PC-9 (cell line): ENCODE data around the gene SEC31A. TPM values are rescaled to one million over a fixed set of nuclear protein-coding genes. Genes with fewer than 3 reads are reported as not detected.
A peak's percentile ranks its signal among the peaks of the same experiment; 100 is the strongest.

Source experiments
- Bru-seq: library from RNA; stranded (reverse); fragments of 400-500 nt; gene quantifications from one replicate; lab custom pipeline; 2021; lab: Mats Ljungman, UMichigan
- BruChase-seq, 2 experiments: library from RNA; stranded (reverse); fragments of 400-500 nt; gene quantifications; one replicate each; lab custom pipeline; 2021; lab: Mats Ljungman, UMichigan
- BruUV-seq: library from RNA; stranded (reverse); fragments of 400-500 nt; replicated peaks from 2 replicates; lab custom pipeline; 2021; lab: Mats Ljungman, UMichigan
- CTCF ChIA-PET: fragments of 300-600 bp; sonication (Branson Sonifier 250); formaldehyde crosslinking; loops from one replicate; lab custom pipeline; 2022; ENCODE audit warnings: antibody characterized with exemption; lab: Charles Lee
- POLR2A ChIA-PET: fragments of 300-600 bp; sonication (Branson Sonifier 250); formaldehyde crosslinking; loops from one replicate; lab custom pipeline; 2022; ENCODE audit warnings: antibody characterized with exemption; ENCODE audit not compliant: unreplicated experiment; lab: Charles Lee
- DNase-seq, 2 experiments: peaks; one replicate each; pipeline versions ENCODE4 v3.0.0 to v3.0.0-alpha.2; 2015 to 2022; ENCODE audit warnings: mixed read lengths in 1 of 2
- H2AFZ ChIP-seq: fragments of 200-600 bp; sonication (generic); 2 replicates; pipeline ENCODE4 v1.8.1; 2017; ENCODE audit warnings: antibody characterized with exemption
- H3F3A ChIP-seq: fragments of 200-600 bp; sonication (generic); 2 replicates; pipeline ENCODE4 v1.8.1; 2017; ENCODE audit warnings: antibody characterized with exemption, mild to moderate bottlenecking, low read depth; ENCODE audit not compliant: insufficient read depth
- H3K27ac ChIP-seq: fragments of 200-600 bp; sonication (generic); 2 replicates; pipeline ENCODE4 v1.6.1; 2016; ENCODE audit warnings: mixed run types
- H3K27me3 ChIP-seq: fragments of 200-600 bp; sonication (generic); 2 replicates; pipeline ENCODE4 v1.6.1; 2016; ENCODE audit warnings: low read depth, mixed run types; ENCODE audit not compliant: insufficient read depth
- H3K36me3 ChIP-seq: fragments of 200-600 bp; sonication (generic); 2 replicates; pipeline ENCODE4 v1.6.1; 2016; ENCODE audit warnings: low read depth, mixed run types
- H3K4me1 ChIP-seq: fragments of 200-600 bp; sonication (generic); replicated peaks from 2 replicates; pipeline ENCODE4 v1.6.1; 2016; ENCODE audit warnings: mixed run types; ENCODE audit not compliant: insufficient read depth
- H3K4me2 ChIP-seq: fragments of 200-600 bp; sonication (generic); 2 replicates; pipeline ENCODE4 v1.6.1; 2017; ENCODE audit warnings: mixed run types
- H3K4me3 ChIP-seq: fragments of 200-600 bp; sonication (generic); 2 replicates; pipeline ENCODE4 v1.6.1; 2016; ENCODE audit warnings: mixed run types
- H3K79me2 ChIP-seq: fragments of 200-600 bp; sonication (generic); 2 replicates; pipeline ENCODE4 v1.6.1; 2017; ENCODE audit warnings: low read depth, mixed run types
- H3K9me2 ChIP-seq: fragments of 200-600 bp; sonication (generic); 2 replicates; pipeline ENCODE4 v1.8.1; 2017; ENCODE audit warnings: mild to moderate bottlenecking; ENCODE audit not compliant: insufficient read depth
- H3K9me3 ChIP-seq: fragments of 200-600 bp; sonication (generic); 2 replicates; pipeline ENCODE4 v1.8.1; 2016; ENCODE audit warnings: low read depth; ENCODE audit not compliant: insufficient read depth
- H4K20me1 ChIP-seq: fragments of 200-600 bp; sonication (generic); 2 replicates; pipeline ENCODE4 v1.8.1; 2017; ENCODE audit not compliant: insufficient read depth
- EZH2 ChIP-seq: fragments of 200-600 bp; sonication (generic); IDR thresholded peaks from 2 replicates; pipeline ENCODE4 v1.8.0; 2017; ENCODE audit warnings: antibody characterized with exemption, low read depth
- intact Hi-C: fragments of 100-400 bp; cut with micrococcal nuclease; formaldehyde crosslinking; loops from one replicate; pipeline ENCODE4 v1.10.0; 2022; ENCODE audit not compliant: unreplicated experiment
- long read RNA-seq: library from polyadenylated mRNA; stranded (forward); transcript quantifications from one replicate; pipeline ENCODE4 v2.0.0, GENCODE V29; 2022
- total RNA-seq: library from RNA; stranded (reverse); gene quantifications from 2 replicates; pipeline ENCODE4 v1.2.3, GENCODE V29; 2021
- TF ChIP-seq, protein P1 (sequence below): fragments of 200-600 bp; sonication (generic); conservative IDR thresholded peaks from 2 replicates; pipeline ENCODE4 v1.6.1; 2017; ENCODE audit warnings: mixed run types, antibody characterized with exemption, mild to moderate bottlenecking, moderate library complexity

The SEC31A gene, protein sequence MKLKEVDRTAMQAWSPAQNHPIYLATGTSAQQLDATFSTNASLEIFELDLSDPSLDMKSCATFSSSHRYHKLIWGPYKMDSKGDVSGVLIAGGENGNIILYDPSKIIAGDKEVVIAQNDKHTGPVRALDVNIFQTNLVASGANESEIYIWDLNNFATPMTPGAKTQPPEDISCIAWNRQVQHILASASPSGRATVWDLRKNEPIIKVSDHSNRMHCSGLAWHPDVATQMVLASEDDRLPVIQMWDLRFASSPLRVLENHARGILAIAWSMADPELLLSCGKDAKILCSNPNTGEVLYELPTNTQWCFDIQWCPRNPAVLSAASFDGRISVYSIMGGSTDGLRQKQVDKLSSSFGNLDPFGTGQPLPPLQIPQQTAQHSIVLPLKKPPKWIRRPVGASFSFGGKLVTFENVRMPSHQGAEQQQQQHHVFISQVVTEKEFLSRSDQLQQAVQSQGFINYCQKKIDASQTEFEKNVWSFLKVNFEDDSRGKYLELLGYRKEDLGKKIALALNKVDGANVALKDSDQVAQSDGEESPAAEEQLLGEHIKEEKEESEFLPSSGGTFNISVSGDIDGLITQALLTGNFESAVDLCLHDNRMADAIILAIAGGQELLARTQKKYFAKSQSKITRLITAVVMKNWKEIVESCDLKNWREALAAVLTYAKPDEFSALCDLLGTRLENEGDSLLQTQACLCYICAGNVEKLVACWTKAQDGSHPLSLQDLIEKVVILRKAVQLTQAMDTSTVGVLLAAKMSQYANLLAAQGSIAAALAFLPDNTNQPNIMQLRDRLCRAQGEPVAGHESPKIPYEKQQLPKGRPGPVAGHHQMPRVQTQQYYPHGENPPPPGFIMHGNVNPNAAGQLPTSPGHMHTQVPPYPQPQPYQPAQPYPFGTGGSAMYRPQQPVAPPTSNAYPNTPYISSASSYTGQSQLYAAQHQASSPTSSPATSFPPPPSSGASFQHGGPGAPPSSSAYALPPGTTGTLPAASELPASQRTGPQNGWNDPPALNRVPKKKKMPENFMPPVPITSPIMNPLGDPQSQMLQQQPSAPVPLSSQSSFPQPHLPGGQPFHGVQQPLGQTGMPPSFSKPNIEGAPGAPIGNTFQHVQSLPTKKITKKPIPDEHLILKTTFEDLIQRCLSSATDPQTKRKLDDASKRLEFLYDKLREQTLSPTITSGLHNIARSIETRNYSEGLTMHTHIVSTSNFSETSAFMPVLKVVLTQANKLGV
- total RNA-seq (69.0 and 95.5 TPM in 2 replicates), Bru-seq, nascent RNA (percentile 89 among the genes with signal in this experiment), BruChase-seq, experiment 1, labeled RNA remaining after a 2-hour chase (percentile 94 among the genes with signal in this experiment), BruChase-seq, experiment 2, labeled RNA remaining after a 6-hour chase (percentile 87 among the genes with signal in this experiment)
- long read RNA-seq, full-length matches to known transcripts: 42 of 87 reads
- long read RNA-seq, partial matches to known transcripts: 14 of 87 reads
- long read RNA-seq, other reads (novel, unspliced or antisense): 31 of 87 reads

DNA sequence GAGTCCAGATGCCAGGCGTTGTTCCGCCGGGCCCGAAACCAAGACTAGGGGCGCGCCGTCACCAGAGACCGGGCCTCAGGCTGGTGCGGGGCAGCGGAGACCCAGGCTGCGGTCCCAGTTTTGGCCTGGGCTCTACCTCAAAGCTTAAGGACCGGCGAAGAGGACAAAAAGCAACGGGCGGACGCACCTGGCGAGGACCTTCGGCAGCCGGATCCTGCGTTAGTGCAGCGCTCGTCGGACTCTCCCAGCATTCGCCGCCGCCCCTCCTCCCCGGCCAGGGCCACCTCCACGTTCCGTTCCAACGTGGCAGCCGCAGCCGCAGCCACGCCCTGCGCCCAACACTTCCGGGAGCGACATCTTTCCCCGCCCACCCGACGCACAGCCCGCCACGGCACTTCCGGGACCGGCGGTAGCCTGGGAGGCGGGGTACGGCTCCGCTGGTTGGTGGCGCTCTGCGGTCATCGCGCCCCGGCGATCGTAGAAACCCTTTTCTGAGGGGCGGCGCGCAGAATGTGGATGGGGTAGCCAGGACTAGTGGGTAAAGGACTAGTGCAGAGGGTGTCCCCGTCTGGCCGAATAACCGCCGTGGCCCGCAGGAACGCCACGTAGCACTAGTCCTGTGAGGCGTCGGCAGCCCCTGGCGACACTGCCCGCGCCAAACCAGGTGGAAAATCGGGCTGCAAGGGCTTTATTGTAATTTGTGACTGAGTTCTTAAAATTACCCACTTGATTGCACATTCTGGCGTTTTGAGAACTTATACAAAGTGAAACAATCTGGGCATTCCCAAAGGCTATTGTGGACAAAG, at the start of gene SEC31A:
SEC31A (minus strand) TSS at position 253 of the 806 bp plus-strand sequence. CDS start 9,217 bp downstream, outside the sequence.
- H3K4me1 ChIP-seq: peaks cover 18% of the 10 kb centered on the region; the same call in 1 of the 2 replicates
- DNase-seq: peak; percentile 80 to 91
- peak within 1 kb of the TSS; percentile 84 for H2AFZ ChIP-seq
- H3K9me2 ChIP-seq: no peaks in the 10 kb centered on the region
- peaks cover 60% of the 10 kb centered on the region for H3K79me2 ChIP-seq
- H3K27me3 ChIP-seq: no peaks in the 10 kb centered on the region
- POLR2A ChIA-PET: interaction anchor here (0.9 to 1.4 kb wide), 2 partner anchors 11 to 14 kb away, joined by 4 to 7 read pairs; no protein-coding TSS in a partner anchor
- peak within 1 kb of the TSS; percentile 93 for H3K4me2 ChIP-seq
- BruUV-seq: no TSS peak
- H3K36me3 ChIP-seq: peaks cover 18% of the 10 kb centered on the region
- TF ChIP-seq EZH2: no peak
- H3K4me3 ChIP-seq: peak within 1 kb of the TSS; percentile 98
- intact Hi-C loops: loop anchor here (1.0 to 10.0 kb wide), 2 partner anchors 8 to 516 kb away; partner anchors contain the start of gene HNRNPD
- CTCF ChIA-PET: no interaction called here
- H3K9me3 ChIP-seq: no peaks in the 10 kb centered on the region
- H3K27ac ChIP-seq: peak within 1 kb of the TSS; percentile 93
- peaks cover 14% of the 10 kb centered on the region for H4K20me1 ChIP-seq
- H3F3A ChIP-seq: peaks cover 47% of the 10 kb centered on the region

DNA sequence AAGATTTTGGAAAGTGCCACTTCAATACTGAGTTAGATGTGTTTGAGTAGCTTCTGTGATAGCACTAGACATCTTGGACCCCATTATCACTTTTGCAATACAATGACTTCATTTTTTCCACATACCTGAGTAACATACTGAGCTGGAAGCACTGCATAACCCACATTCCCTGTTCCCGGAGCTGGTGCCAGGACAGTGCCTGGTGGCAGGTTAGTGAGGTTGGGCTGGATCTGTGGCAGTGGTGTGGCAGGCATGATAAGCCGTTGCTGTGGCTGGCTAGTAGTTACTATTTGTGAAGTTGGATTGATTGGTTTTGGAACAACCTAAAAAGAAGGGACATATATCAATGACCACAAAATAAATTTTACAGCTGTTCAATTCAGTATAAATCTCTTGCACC, 48.5 kb upstream of the SEC31A start:
- no peak overlapping the region for H3K27ac ChIP-seq
- H3K9me3 ChIP-seq: no peaks in the 10 kb centered on the region
- no peaks in the 10 kb centered on the region for H3K9me2 ChIP-seq
- no peaks in the 10 kb centered on the region for H3K36me3 ChIP-seq
- ChIA-PET POLR2A (no interaction called here), CTCF (no interaction called here)
- no peak overlapping the region for H2AFZ ChIP-seq
- no peaks in the 10 kb centered on the region for H3K27me3 ChIP-seq
- intact Hi-C loops: no loop called here
- TF ChIP-seq, protein P1, sequence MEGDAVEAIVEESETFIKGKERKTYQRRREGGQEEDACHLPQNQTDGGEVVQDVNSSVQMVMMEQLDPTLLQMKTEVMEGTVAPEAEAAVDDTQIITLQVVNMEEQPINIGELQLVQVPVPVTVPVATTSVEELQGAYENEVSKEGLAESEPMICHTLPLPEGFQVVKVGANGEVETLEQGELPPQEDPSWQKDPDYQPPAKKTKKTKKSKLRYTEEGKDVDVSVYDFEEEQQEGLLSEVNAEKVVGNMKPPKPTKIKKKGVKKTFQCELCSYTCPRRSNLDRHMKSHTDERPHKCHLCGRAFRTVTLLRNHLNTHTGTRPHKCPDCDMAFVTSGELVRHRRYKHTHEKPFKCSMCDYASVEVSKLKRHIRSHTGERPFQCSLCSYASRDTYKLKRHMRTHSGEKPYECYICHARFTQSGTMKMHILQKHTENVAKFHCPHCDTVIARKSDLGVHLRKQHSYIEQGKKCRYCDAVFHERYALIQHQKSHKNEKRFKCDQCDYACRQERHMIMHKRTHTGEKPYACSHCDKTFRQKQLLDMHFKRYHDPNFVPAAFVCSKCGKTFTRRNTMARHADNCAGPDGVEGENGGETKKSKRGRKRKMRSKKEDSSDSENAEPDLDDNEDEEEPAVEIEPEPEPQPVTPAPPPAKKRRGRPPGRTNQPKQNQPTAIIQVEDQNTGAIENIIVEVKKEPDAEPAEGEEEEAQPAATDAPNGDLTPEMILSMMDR: no peak
- no peak for TF ChIP-seq EZH2
- H3K4me1 ChIP-seq: no peaks in the 10 kb centered on the region
- no peak overlapping the region for H3K4me3 ChIP-seq
- H3K4me2 ChIP-seq: no peak overlapping the region
- H3F3A ChIP-seq: no peaks in the 10 kb centered on the region
- DNase-seq: no peak
- BruUV-seq: no TSS peak
- no peaks in the 10 kb centered on the region for H3K79me2 ChIP-seq
- H4K20me1 ChIP-seq: no peaks in the 10 kb centered on the region

DNA sequence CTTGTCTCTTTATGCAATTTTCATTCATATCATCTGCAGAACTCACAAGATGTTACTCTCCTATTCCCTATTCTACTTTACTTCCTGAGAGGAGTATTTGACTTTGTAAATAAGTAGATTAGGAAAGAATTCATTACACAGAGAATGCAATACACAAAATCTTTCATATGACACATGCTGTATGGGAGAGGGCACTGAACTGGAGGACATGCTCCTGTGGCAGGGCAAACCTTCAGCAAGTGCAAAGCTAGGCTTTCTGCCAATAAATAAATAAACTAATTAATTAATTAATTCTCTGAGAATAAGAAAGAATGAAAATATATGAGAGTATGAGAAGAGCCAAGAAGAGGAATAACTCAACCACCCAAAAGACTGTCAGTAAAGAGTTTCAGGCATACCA, 43.5 kb upstream of the SEC31A start:
- no peak for DNase-seq
- H3K4me2 ChIP-seq: no peak overlapping the region
- H3F3A ChIP-seq: no peaks in the 10 kb centered on the region
- no peak for TF ChIP-seq EZH2
- TF ChIP-seq, protein P1: no peak
- BruUV-seq: no TSS peak
- no peaks in the 10 kb centered on the region for H3K9me2 ChIP-seq
- H3K4me1 ChIP-seq: no peaks in the 10 kb centered on the region
- H3K9me3 ChIP-seq: no peaks in the 10 kb centered on the region
- H3K36me3 ChIP-seq: no peaks in the 10 kb centered on the region
- H2AFZ ChIP-seq: no peak overlapping the region
- ChIA-PET POLR2A (no interaction called here), CTCF (no interaction called here)
- H3K27ac ChIP-seq: no peak overlapping the region
- intact Hi-C loops: no loop called here
- no peaks in the 10 kb centered on the region for H4K20me1 ChIP-seq
- H3K27me3 ChIP-seq: no peaks in the 10 kb centered on the region
- no peak overlapping the region for H3K4me3 ChIP-seq
- H3K79me2 ChIP-seq: no peaks in the 10 kb centered on the region
